Astrocyte (in vitro differentiated cells and primary cell): ENCODE data around the gene HUS1B. TPM values are rescaled to one million over a fixed set of nuclear protein-coding genes. Genes with fewer than 3 reads are reported as not detected.

ENCODE experiments used
- DNase-seq: peaks from one replicate; pipeline ENCODE4 v3.0.0-alpha.2; 2010; ENCODE audit warnings: low read depth
- FAIRE-seq: peaks from 2 replicates; lab custom pipeline; 2011; peaks lifted over from hg19 to GRCh38; lab: Jason Lieb, UNC
- H2AFZ ChIP-seq: 2 replicates; pipeline ENCODE4 v1.6.0; 2012; ENCODE audit warnings: low read depth, low read length, inconsistent platforms
- H3K27ac ChIP-seq: 2 replicates; pipeline ENCODE4 v1.5.1; 2011; ENCODE audit warnings: low read depth, low read length, inconsistent platforms
- H3K27me3 ChIP-seq: 2 replicates; pipeline ENCODE4 v1.6.0; 2011; ENCODE audit warnings: low read length, inconsistent platforms; ENCODE audit not compliant: insufficient read depth
- H3K36me3 ChIP-seq: 2 replicates; pipeline ENCODE4 v1.5.1; 2011; ENCODE audit warnings: low read length, inconsistent platforms; ENCODE audit not compliant: insufficient read depth
- H3K4me1 ChIP-seq: 2 replicates; pipeline ENCODE4 v1.5.1; 2011; ENCODE audit warnings: low read length, inconsistent platforms; ENCODE audit not compliant: insufficient read depth
- H3K4me2 ChIP-seq: 2 replicates; pipeline ENCODE4 v1.6.0; 2012; ENCODE audit warnings: low read length, inconsistent platforms
- H3K4me3 ChIP-seq: 2 replicates; pipeline ENCODE4 v1.5.1; 2011; ENCODE audit warnings: low read depth, mild to moderate bottlenecking, low read length, inconsistent platforms; ENCODE audit not compliant: insufficient read depth
- H3K79me2 ChIP-seq: 2 replicates; pipeline ENCODE4 v1.6.0; 2012; ENCODE audit warnings: mild to moderate bottlenecking, low read length, inconsistent platforms; ENCODE audit not compliant: insufficient read depth
- H3K9ac ChIP-seq: 2 replicates; pipeline ENCODE4 v1.6.0; 2012; ENCODE audit warnings: mild to moderate bottlenecking, low read length, inconsistent platforms
- H3K9me3 ChIP-seq: 2 replicates; pipeline ENCODE4 v1.5.1; 2012; ENCODE audit warnings: low read depth, mild to moderate bottlenecking, low read length, inconsistent platforms; ENCODE audit not compliant: insufficient read depth
- H4K20me1 ChIP-seq: 2 replicates; pipeline ENCODE4 v1.6.0; 2012; ENCODE audit warnings: low read length, inconsistent platforms; ENCODE audit not compliant: insufficient read depth
- H3K27ac Mint-ChIP-seq: one replicate; pipeline ENCODE4 v1.8.0; 2021; ENCODE audit warnings: mild to moderate bottlenecking, mixed read lengths; ENCODE audit not compliant: unreplicated experiment
- H3K27me3 Mint-ChIP-seq: one replicate; pipeline ENCODE4 v1.8.0; 2021; ENCODE audit warnings: low read depth, mixed read lengths; ENCODE audit not compliant: unreplicated experiment
- H3K36me3 Mint-ChIP-seq: one replicate; pipeline ENCODE4 v1.8.0; 2021; ENCODE audit warnings: low read depth, mixed read lengths; ENCODE audit not compliant: unreplicated experiment
- H3K4me1 Mint-ChIP-seq: one replicate; pipeline ENCODE4 v1.8.0; 2021; ENCODE audit warnings: low read depth, mixed read lengths; ENCODE audit not compliant: unreplicated experiment
- H3K4me3 Mint-ChIP-seq: one replicate; pipeline ENCODE4 v1.8.0; 2021; ENCODE audit warnings: mild to moderate bottlenecking, moderate library complexity, mixed read lengths; ENCODE audit not compliant: unreplicated experiment
- H3K9me3 Mint-ChIP-seq: one replicate; pipeline ENCODE4 v1.8.0; 2021; ENCODE audit warnings: mild to moderate bottlenecking, mixed read lengths; ENCODE audit not compliant: unreplicated experiment
- CTCF ChIP-seq: IDR thresholded peaks from 2 replicates; pipeline ENCODE4 v1.5.1; 2011; ENCODE audit warnings: low read depth, mild to moderate bottlenecking, inconsistent platforms, low read length, moderate library complexity; ENCODE audit not compliant: insufficient read depth
- EZH2 ChIP-seq: IDR thresholded peaks from 2 replicates; pipeline ENCODE4 v1.6.1; 2012; ENCODE audit warnings: mild to moderate bottlenecking, low read length, inconsistent platforms; ENCODE audit not compliant: insufficient read depth
- total RNA-seq: library from RNA; stranded (reverse); gene quantifications from 2 replicates; pipeline ENCODE4 v1.2.1, GENCODE V29; 2021

HUS1B gene
- total RNA-seq, 1 donor from 2014 or later, result 1.6 TPM

GRCh38 chr6:658244-658643 lies 1.3 kb upstream of the HUS1B start:
- peaks cover 48% of the 10 kb centered on the region for H3K4me1 Mint-ChIP-seq
- Histone ChIP-seq H3K27me3 (no peaks in the 10 kb centered on the region), H3K4me3 (no peak overlapping the region), H3K27ac (peak overlapping the region; percentile 92), H3K36me3 (no peaks in the 10 kb centered on the region), H3K79me2 (peaks cover 61% of the 10 kb centered on the region), H3K9me3 (no peaks in the 10 kb centered on the region), H3K4me1 (peaks cover 10% of the 10 kb centered on the region), H3K9ac (peak overlapping the region; percentile 78), H4K20me1 (peaks cover 16% of the 10 kb centered on the region), H2AFZ (no peak overlapping the region), H3K4me2 (peak overlapping the region; percentile 64)
- peak overlapping the region; percentile 99 for H3K27ac Mint-ChIP-seq
- no peaks in the 10 kb centered on the region for H3K27me3 Mint-ChIP-seq
- peak overlapping the region; percentile 18 for H3K4me3 Mint-ChIP-seq
- peaks cover 7% of the 10 kb centered on the region for H3K36me3 Mint-ChIP-seq
- TF ChIP-seq CTCF, result no peak
- TF ChIP-seq EZH2, result no peak
- DNase-seq (peak; percentile 94), FAIRE-seq (peak; percentile 91)
- no peaks in the 10 kb centered on the region for H3K9me3 Mint-ChIP-seq

- Mint-ChIP-seq H3K9me3 (no peaks in the 10 kb centered on the region), H3K4me3 (peak overlapping the region; percentile 18), H3K4me1 (peaks cover 53% of the 10 kb centered on the region), H3K36me3 (peaks cover 10% of the 10 kb centered on the region), H3K27ac (peak overlapping the region; percentile 99), H3K27me3 (no peaks in the 10 kb centered on the region)
- TF ChIP-seq CTCF (no peak), EZH2 (no peak)
- peak overlapping the region; percentile 64 for H3K4me2 ChIP-seq
- FAIRE-seq, result no peak
- peaks cover 10% of the 10 kb centered on the region for H3K4me1 ChIP-seq
- no peaks in the 10 kb centered on the region for H3K9me3 ChIP-seq
- no peak overlapping the region for H3K4me3 ChIP-seq
- H3K36me3 ChIP-seq, result no peaks in the 10 kb centered on the region
- H3K27me3 ChIP-seq, result no peaks in the 10 kb centered on the region
- peaks cover 21% of the 10 kb centered on the region for H4K20me1 ChIP-seq
- peak overlapping the region; percentile 92 for H3K27ac ChIP-seq
- peak overlapping the region; percentile 78 for H3K9ac ChIP-seq
- no peak overlapping the region for H2AFZ ChIP-seq
- H3K79me2 ChIP-seq, result peaks cover 56% of the 10 kb centered on the region
- no peak for DNase-seq
Measured at GRCh38 chr6:657743-658142, 843 bp upstream of the HUS1B start.

DNA sequence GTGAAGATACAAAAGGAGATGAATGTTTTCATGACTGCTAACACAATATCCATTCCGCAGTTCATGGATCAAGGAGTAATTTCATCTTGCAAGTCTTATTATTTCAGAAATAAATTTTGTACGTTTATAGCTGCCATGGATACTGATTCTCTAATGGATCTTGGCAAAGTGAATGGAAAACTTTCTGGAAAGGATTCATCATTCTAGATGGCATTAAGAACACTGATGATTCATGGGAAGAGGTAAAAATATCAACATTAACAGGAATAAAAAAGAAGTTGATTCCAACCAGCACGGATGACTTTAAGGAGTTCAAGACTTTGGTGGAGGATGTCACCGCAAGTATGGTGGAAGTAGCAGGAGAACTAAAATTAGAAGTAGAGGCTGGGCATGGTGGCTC lies 2.8 kb downstream of the HUS1B start:
- no peak for TF ChIP-seq EZH2
- no peak for TF ChIP-seq CTCF
- Histone ChIP-seq H3K27me3 (no peaks in the 10 kb centered on the region), H3K27ac (no peak overlapping the region), H3K36me3 (no peaks in the 10 kb centered on the region), H3K4me1 (peaks cover 7% of the 10 kb centered on the region), H3K4me3 (no peak overlapping the region), H4K20me1 (peaks cover 9% of the 10 kb centered on the region), H3K9me3 (no peaks in the 10 kb centered on the region), H3K9ac (no peak overlapping the region), H3K79me2 (peaks cover 32% of the 10 kb centered on the region), H3K4me2 (no peak overlapping the region), H2AFZ (no peak overlapping the region)
- H3K4me1 Mint-ChIP-seq, result peaks cover 29% of the 10 kb centered on the region
- H3K4me3 Mint-ChIP-seq, result no peak overlapping the region
- FAIRE-seq, result no peak
- peak; percentile 41 for DNase-seq
- peaks cover 10% of the 10 kb centered on the region for H3K36me3 Mint-ChIP-seq
- H3K9me3 Mint-ChIP-seq, result no peaks in the 10 kb centered on the region
- no peaks in the 10 kb centered on the region for H3K27me3 Mint-ChIP-seq
- no peak overlapping the region for H3K27ac Mint-ChIP-seq
